Measurements from ENCODE around the gene ZBTB3. TPM values are rescaled to one million over a fixed set of nuclear protein-coding genes. Genes with fewer than 3 reads are reported as not detected.
"Not testable (repeated sequence)": the region's sequence is repeated elsewhere in the genome, so short reads cannot be mapped to it uniquely, and the experiment has no call there.

The ZBTB3 gene
- total and polyA plus RNA-seq, 2 donors (not counting 3 experiments of a cell fraction or from before 2014, with no cell fraction given), result 3.7 to 6.9 TPM

DNA sequence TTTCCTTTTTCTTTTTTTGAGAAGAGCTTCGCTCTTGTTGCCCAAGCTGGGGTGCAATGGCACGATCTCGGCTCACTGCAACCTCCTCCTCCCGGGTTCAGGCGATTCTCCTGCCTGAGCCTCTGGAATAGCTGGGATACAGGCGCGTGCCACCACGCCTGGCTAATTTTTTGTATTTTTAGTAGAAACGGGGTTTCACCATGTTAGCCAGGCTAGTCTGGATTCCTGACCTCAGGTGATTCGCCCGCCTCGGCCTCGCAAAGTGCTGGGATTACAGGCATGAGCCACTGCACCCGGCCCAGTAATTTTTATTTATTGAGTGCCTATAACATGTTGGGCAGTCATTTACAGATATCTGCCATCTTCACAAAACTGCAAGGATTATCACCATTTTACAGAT, 23.9 kb downstream of the ZBTB3 start:
- H3K9me1 ChIP-seq (replicated peaks; ENCODE audit: control insufficient read depth, extremely low read depth, insufficient read depth, low read length); intact Hi-C loops (cut with micrococcal nuclease); H2AFZ ChIP-seq (ENCODE audit: low read depth, low read length); dilution Hi-C loops (cut with MboI; ENCODE audit: extremely low pct_ligation_motif_present, low sequenced_read_pairs); DNase-seq (ENCODE audit: low read depth, low spot score); H3K27me3 ChIP-seq (ENCODE audit: control insufficient read depth in 2 of 2, insufficient read depth in 2 of 2, low read length in 2 of 2); H4K20me1 ChIP-seq (replicated peaks; ENCODE audit: control insufficient read depth, extremely low read depth, insufficient read depth, low read length); FAIRE-seq; H3K9me3 ChIP-seq (replicated peaks; ENCODE audit: control insufficient read depth, insufficient read depth, low read length); H3K27ac ChIP-seq (ENCODE audit: insufficient read depth, low read depth, low read length); BruUV-seq (replicated peaks); H3K36me3 ChIP-seq (ENCODE audit: control insufficient read depth in 2 of 2, extremely low read depth in 1 of 2, insufficient read depth in 2 of 2, low read length in 2 of 2); H3K9ac ChIP-seq (replicated peaks; ENCODE audit: extremely low read depth, insufficient read depth, low read length); H3K4me1 ChIP-seq (ENCODE audit: control insufficient read depth, extremely low read depth, insufficient read depth, low read length): not testable (repeated sequence)
- POLR2A ChIA-PET, result interaction anchor here (0.6 to 1.5 kb wide), 3 partner anchors 29 to 125 kb away, joined by 4 to 8 read pairs (median 7); no protein-coding TSS in a partner anchor
- CTCF ChIA-PET, result interaction anchor here (1.3 to 4.5 kb wide), 3 partner anchors 23 to 56 kb away, joined by 3 to 39 read pairs (median 8); partner anchors contain the start of genes TMEM179B and ZBTB3
- Histone ChIP-seq H3K4me2 (ENCODE audit: insufficient read depth, low read length) (peak overlapping the region; percentile 85), H3K79me2 (ENCODE audit: control insufficient read depth, insufficient read depth, low read length) (peaks cover 54% of the 10 kb centered on the region), H3K4me3 (replicated peaks in 1 of 3; ENCODE audit: insufficient read depth in 1 of 3, low read depth in 1 of 3, low read length in 3 of 3) (peak overlapping the region in 1 of 3 experiments; percentile 94)

DNA sequence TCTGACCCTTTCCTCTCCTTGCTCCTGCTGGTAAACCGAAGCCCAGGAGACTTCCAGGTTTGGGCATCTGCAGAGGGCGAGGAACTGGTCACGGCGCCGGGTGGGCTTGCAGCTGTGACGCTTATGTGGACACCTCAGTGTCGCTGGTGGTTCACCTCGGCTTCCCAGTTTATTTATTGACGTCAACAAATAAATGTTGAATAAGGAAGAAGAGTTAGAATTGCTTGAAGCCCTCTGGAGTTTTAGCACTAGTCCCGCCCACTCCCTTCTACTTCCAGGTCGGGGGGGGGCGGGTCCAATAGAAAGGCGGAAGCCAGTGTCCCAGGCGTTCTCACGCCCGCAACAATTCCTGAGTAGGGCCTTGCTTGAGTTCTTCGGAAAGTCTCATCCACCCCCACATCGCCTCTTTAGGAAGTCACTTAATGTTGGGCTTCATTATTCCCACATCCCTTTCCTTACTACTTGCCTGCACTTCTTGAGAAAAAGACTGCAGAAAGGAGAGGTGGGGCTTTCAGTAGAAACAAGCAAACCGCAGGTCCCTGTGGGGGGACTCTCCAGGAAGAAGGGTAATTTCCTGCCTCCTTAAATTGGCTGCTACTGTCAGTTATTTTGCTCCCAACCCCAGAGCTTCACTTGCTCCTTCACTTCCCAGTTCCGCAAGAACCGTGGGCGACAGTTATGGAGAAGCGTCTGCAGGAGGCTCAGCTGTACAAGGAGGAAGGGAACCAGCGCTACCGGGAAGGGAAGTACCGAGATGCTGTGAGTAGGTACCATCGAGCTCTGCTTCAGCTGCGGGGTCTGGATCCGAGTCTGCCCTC, 25.6 kb downstream of the ZBTB3 start, which contains the start of gene TTC9C:
TTC9C (plus strand) TSS at position 316 of the 818 bp plus-strand sequence; CDS start at position 679, 363 bp downstream.
- H4K20me1 ChIP-seq (replicated peaks; ENCODE audit: control insufficient read depth, extremely low read depth, insufficient read depth, low read length), result no peaks in the 10 kb centered on the region
- H3K9me3 ChIP-seq (replicated peaks; ENCODE audit: control insufficient read depth, insufficient read depth, low read length), result no peaks in the 10 kb centered on the region
- FAIRE-seq, result peak; percentile 55
- H3K9me1 ChIP-seq (replicated peaks; ENCODE audit: control insufficient read depth, extremely low read depth, insufficient read depth, low read length), result no peaks in the 10 kb centered on the region
- peak; percentile 88 for DNase-seq (ENCODE audit: low read depth, low spot score)
- peaks cover 71% of the 10 kb centered on the region for H3K79me2 ChIP-seq (ENCODE audit: control insufficient read depth, insufficient read depth, low read length)
- dilution Hi-C loops (cut with MboI; ENCODE audit: extremely low pct_ligation_motif_present, low sequenced_read_pairs), result no loop called here
- POLR2A ChIA-PET, result interaction anchor here (1.0 to 3.2 kb wide), 6 partner anchors 33 to 153 kb away, joined by 3 to 25 read pairs (median 6); partner anchors contain the start of genes C11orf98, CSKMT, POLR2G and SLC3A2
- peak within 1 kb of the TSS; percentile 93 for H3K4me2 ChIP-seq (ENCODE audit: insufficient read depth, low read length)
- H3K27ac ChIP-seq (ENCODE audit: insufficient read depth, low read depth, low read length), result peak within 1 kb of the TSS; percentile 67
- H3K27me3 ChIP-seq (ENCODE audit: control insufficient read depth in 2 of 2, insufficient read depth in 2 of 2, low read length in 2 of 2), result no peaks in the 10 kb centered on the region
- TF ChIP-seq, protein P1, sequence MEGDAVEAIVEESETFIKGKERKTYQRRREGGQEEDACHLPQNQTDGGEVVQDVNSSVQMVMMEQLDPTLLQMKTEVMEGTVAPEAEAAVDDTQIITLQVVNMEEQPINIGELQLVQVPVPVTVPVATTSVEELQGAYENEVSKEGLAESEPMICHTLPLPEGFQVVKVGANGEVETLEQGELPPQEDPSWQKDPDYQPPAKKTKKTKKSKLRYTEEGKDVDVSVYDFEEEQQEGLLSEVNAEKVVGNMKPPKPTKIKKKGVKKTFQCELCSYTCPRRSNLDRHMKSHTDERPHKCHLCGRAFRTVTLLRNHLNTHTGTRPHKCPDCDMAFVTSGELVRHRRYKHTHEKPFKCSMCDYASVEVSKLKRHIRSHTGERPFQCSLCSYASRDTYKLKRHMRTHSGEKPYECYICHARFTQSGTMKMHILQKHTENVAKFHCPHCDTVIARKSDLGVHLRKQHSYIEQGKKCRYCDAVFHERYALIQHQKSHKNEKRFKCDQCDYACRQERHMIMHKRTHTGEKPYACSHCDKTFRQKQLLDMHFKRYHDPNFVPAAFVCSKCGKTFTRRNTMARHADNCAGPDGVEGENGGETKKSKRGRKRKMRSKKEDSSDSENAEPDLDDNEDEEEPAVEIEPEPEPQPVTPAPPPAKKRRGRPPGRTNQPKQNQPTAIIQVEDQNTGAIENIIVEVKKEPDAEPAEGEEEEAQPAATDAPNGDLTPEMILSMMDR (IDR thresholded peaks at IDR 0.05; ENCODE audit: extremely low read depth in 1 of 2, insufficient read depth in 1 of 2, low read depth in 1 of 2, low read length in 2 of 2), result no peak
- no peak for TF ChIP-seq FOS (IDR thresholded peaks at IDR 0.05; ENCODE audit: borderline replicate concordance, insufficient read depth, low read length)
- no peak for TF ChIP-seq JUN (IDR thresholded peaks at IDR 0.05; ENCODE audit: borderline replicate concordance, insufficient read depth, insufficient read length, low read depth)
- TF ChIP-seq POLR2AphosphoS5 (IDR thresholded peaks at IDR 0.05; ENCODE audit: insufficient read depth, low read depth, low read length), result peak; percentile 45
- TF ChIP-seq GATA2 (IDR thresholded peaks at IDR 0.05; ENCODE audit: insufficient read depth, insufficient read length, low read depth, low read length), result no peak
- peak; percentile 70 for TF ChIP-seq POLR2A (IDR thresholded peaks at IDR 0.05; ENCODE audit: low read depth, low read length)
- peak within 1 kb of the TSS; percentile 86 for H2AFZ ChIP-seq (ENCODE audit: low read depth, low read length)
- intact Hi-C loops (cut with micrococcal nuclease), result loop anchor here (1.0 to 5.0 kb wide), 5 partner anchors 25 to 154 kb away; partner anchors contain the start of genes POLR2G and SLC3A2
- TSS peak; percentile 71 for BruUV-seq (replicated peaks)
- H3K4me1 ChIP-seq (ENCODE audit: control insufficient read depth, extremely low read depth, insufficient read depth, low read length), result peaks cover 15% of the 10 kb centered on the region
- peaks cover 0 to 14% of the 10 kb centered on the region in 2 experiments for H3K36me3 ChIP-seq (ENCODE audit: control insufficient read depth in 2 of 2, extremely low read depth in 1 of 2, insufficient read depth in 2 of 2, low read length in 2 of 2)
- peak within 1 kb of the TSS; percentile 71 to 99 (median 94) for H3K4me3 ChIP-seq (replicated peaks in 1 of 3; ENCODE audit: insufficient read depth in 1 of 3, low read depth in 1 of 3, low read length in 3 of 3)
- CTCF ChIA-PET, result interaction anchor here (1.0 to 4.5 kb wide), 6 partner anchors 13 to 153 kb away, joined by 3 to 39 read pairs (median 7); partner anchors contain the start of genes SLC3A2, TAF6L, TMEM179B and ZBTB3
- peak within 1 kb of the TSS; percentile 82 for H3K9ac ChIP-seq (replicated peaks; ENCODE audit: extremely low read depth, insufficient read depth, low read length)
